Esophagus squamous epithelium (tissue), 5 donors: Measurements from ENCODE around the gene NRXN3. TPM values are rescaled to one million over a fixed set of nuclear protein-coding genes. Genes with fewer than 3 reads are reported as not detected.

Experiments
- DNase-seq: peaks from one replicate; lab custom pipeline; 2025; lab: John Stamatoyannopoulos, UW
- H3K27ac ChIP-seq, 4 donors: fragments of 200-600 bp; sonication (generic); one replicate each; pipeline ENCODE4 v1.5.1; 2016 to 2019; ENCODE audit warnings: mild to moderate bottlenecking in 1 of 4
- H3K27me3 ChIP-seq, 4 donors: fragments of 200-600 bp; sonication (generic); 1 replicate in 3 of 4; 2 replicates in 1 of 4; pipeline versions ENCODE4 v1.5.1 to v1.6.0; 2017 to 2021; ENCODE audit warnings: antibody characterized with exemption in 1 of 4
- H3K36me3 ChIP-seq, 3 donors: fragments of 200-600 bp; sonication (generic); one replicate each; pipeline ENCODE4 v1.5.1; 2016 to 2019
- H3K4me1 ChIP-seq, 3 donors: fragments of 200-600 bp; sonication (generic); one replicate each; pipeline ENCODE4 v1.5.1; 2017 to 2019
- H3K4me3 ChIP-seq, 4 donors: fragments of 200-600 bp; sonication (generic); 1 replicate in 3 of 4; 2 replicates in 1 of 4; pipeline ENCODE4 v1.5.1; 2016 to 2019; ENCODE audit warnings: mild to moderate bottlenecking in 2 of 4, moderate library complexity in 1 of 4
- H3K9me3 ChIP-seq, 3 donors: fragments of 200-600 bp; sonication (generic); one replicate each; pipeline ENCODE4 v1.5.1; 2016 to 2019
- POLR2A ChIP-seq, 4 donors: fragments of 450-650 bp; IDR thresholded peaks; one replicate each; pipeline ENCODE4 v1.6.1; 2017; ENCODE audit warnings: antibody characterized with exemption in 4 of 4, mild to moderate bottlenecking in 4 of 4, moderate library complexity in 3 of 4
- WGBS, 2 donors: methylation state at CpG; one replicate each; pipeline ENCODE4 v1.1.5; 2018; 5-methylcytosine and 5-hydroxymethylcytosine counted together
- intact Hi-C: fragments of 100-400 bp; cut with DNase I; formaldehyde crosslinking; loops from one replicate; pipeline ENCODE4 v1.15.0; 2022
- small RNA-seq, 4 donors: library from RNA; depleted of rRNA; stranded (forward); fragments of <200 nt; gene quantifications; one replicate each; pipeline ENCODE3, GENCODE V24; 2016
- total RNA-seq, 4 donors: library from RNA; depleted of rRNA; stranded (reverse); fragments of >200 nt; gene quantifications; one replicate each; pipeline ENCODE4 v1.1.0, GENCODE V29; 2016
- TF ChIP-seq, protein P1 (sequence below), 6 experiments: fragments of 450-650 bp in 4 of 6; fragments of 200-600 bp in 2 of 6; sonication (generic) in 2 of 6; IDR thresholded peaks; one replicate each; pipeline ENCODE4 v1.5.1; 2016 to 2019; ENCODE audit warnings: antibody characterized with exemption in 6 of 6, mild to moderate bottlenecking in 4 of 6, moderate library complexity in 4 of 6
- donor health status: DM: yes; HTN: yes; CAD: no.

The NRXN3 gene
- total RNA-seq, 4 donors from 2014 or later: 0.30 to 15.8 (median 1.5) TPM

DNA sequence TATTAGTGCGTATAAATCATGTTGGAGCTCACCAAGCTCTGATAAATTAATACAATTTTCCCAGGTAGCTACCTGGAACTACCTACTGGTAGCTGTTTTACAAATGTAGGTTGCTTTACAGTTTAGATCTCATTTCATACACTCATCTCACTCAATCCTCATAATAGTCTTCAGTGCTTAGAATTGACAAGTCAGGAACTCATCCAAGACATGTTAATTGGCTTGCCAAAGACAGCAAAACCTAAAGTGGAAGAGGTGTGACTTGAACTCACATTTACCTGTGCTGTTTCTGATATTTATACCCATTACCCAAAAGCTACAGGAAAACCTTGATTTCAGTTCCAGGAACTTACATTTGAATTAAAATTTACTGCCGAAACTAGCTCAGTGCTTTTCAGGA, 1744.4 kb downstream of the NRXN3 start:
- Histone ChIP-seq H3K27ac (no peak overlapping the region), H3K36me3 (no peaks in the 10 kb centered on the region)
- intact Hi-C loops: no loop called here

DNA sequence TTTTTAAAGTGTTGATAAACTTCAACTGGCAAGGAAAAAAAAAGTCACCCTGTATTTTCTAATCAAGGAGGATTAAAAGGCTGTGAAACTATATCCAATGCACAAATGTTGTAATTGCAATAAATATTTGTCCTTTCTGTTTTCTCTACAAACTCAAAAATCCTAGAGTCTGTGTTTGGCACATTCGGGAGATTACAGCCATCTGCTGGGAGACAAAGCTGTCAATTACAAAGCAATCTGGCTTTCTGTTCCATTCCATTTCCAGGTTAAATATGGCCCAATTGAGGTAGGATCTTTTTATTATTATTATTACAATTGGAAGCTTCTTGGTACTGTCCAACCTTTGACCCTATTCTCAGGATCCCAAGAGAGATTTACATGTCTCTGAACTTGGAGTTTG, 1745.2 kb downstream of the NRXN3 start:
- Histone ChIP-seq H3K36me3 (no peaks in the 10 kb centered on the region), H3K4me1 (no peaks in the 10 kb centered on the region), H3K27me3 (no peaks in the 10 kb centered on the region), H3K27ac (no peak overlapping the region), H3K4me3 (no peak overlapping the region), H3K9me3 (no peaks in the 10 kb centered on the region)
- TF ChIP-seq, protein P1, sequence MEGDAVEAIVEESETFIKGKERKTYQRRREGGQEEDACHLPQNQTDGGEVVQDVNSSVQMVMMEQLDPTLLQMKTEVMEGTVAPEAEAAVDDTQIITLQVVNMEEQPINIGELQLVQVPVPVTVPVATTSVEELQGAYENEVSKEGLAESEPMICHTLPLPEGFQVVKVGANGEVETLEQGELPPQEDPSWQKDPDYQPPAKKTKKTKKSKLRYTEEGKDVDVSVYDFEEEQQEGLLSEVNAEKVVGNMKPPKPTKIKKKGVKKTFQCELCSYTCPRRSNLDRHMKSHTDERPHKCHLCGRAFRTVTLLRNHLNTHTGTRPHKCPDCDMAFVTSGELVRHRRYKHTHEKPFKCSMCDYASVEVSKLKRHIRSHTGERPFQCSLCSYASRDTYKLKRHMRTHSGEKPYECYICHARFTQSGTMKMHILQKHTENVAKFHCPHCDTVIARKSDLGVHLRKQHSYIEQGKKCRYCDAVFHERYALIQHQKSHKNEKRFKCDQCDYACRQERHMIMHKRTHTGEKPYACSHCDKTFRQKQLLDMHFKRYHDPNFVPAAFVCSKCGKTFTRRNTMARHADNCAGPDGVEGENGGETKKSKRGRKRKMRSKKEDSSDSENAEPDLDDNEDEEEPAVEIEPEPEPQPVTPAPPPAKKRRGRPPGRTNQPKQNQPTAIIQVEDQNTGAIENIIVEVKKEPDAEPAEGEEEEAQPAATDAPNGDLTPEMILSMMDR (IDR thresholded peaks at IDR 0.05): no peak
- TF ChIP-seq POLR2A (IDR thresholded peaks at IDR 0.05): no peak
- intact Hi-C loops: no loop called here
- WGBS, 2 donors: 53 to 74% methylated on average over 1 of the region's 1 CpG
- no peak for DNase-seq

More for the DNA sequence above, 1744.4 kb downstream of the NRXN3 start:
- no peak overlapping the region for H3K4me3 ChIP-seq
- H3K9me3 ChIP-seq: no peaks in the 10 kb centered on the region
- DNase-seq: no peak
- no peak for TF ChIP-seq POLR2A (IDR thresholded peaks at IDR 0.05)
- TF ChIP-seq, protein P1 (IDR thresholded peaks at IDR 0.05): no peak
- 74 to 83% methylated on average over 2 of the region's 2 CpGs for WGBS, 2 donors
- H3K4me1 ChIP-seq: no peaks in the 10 kb centered on the region
- H3K27me3 ChIP-seq: no peaks in the 10 kb centered on the region

DNA sequence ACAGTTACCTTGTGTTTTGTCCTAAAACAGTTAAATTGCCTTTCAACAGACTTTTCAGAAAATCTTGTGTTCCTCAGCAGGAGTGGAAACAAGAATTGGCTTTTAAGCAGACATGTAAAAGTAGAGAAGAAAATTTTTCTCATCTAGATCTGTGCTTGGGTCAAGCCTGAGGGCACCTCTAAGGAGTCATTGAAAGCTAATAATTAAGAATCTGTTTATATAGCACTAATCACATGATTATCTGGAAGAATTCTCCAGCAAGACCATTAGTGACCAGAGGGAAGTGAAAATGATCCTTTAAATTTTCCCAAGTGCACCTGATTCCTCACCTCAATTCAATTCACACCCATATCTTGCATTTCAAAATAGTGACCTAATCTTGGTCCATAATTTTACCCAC, 1746.1 kb downstream of the NRXN3 start:
- no peak overlapping the region for H3K27ac ChIP-seq
- no peak overlapping the region for H3K4me3 ChIP-seq
- H3K4me1 ChIP-seq: no peaks in the 10 kb centered on the region
- intact Hi-C loops: no loop called here
- H3K9me3 ChIP-seq: no peaks in the 10 kb centered on the region
- H3K36me3 ChIP-seq: no peaks in the 10 kb centered on the region
- TF ChIP-seq POLR2A (IDR thresholded peaks at IDR 0.05): no peak
- DNase-seq: no peak
- no peaks in the 10 kb centered on the region for H3K27me3 ChIP-seq

DNA sequence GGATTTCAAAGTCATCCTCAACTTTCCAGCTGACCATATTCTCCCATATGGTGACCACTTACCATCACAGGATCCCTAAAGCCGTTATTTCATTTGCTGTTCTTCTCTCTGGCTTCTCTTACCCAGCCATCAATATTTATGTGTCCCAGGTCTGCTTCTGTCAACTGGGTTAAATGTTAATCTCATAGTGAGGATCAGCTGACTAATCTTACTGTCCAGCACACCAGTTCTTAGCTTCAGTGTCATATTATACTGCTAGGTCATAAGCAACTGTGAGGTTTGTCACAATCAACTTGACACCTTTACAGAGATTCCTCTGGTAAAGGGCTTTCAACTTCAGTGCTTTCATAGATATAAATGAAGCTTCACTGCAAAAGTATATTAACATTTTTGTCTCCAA, 1746.7 kb downstream of the NRXN3 start:
- Histone ChIP-seq H3K4me3 (no peak overlapping the region), H3K9me3 (no peaks in the 10 kb centered on the region), H3K27ac (no peak overlapping the region), H3K36me3 (no peaks in the 10 kb centered on the region), H3K4me1 (no peaks in the 10 kb centered on the region), H3K27me3 (no peaks in the 10 kb centered on the region)
- no peak for DNase-seq
- 60 to 75% methylated on average over 1 of the region's 1 CpG for WGBS, 2 donors
- TF ChIP-seq POLR2A (IDR thresholded peaks at IDR 0.05): no peak
- TF ChIP-seq, protein P1 (IDR thresholded peaks at IDR 0.05): no peak
- intact Hi-C loops: no loop called here

Small RNAs within 50 kb of the gene (small RNA-seq; reads per million reads assigned to genes)
- gene RNA5SP388: 0 to 0.95 (median 0.62) reads per million in 4 donors
